Measurements from ENCODE around the gene NEMP1. TPM values are rescaled to one million over a fixed set of nuclear protein-coding genes. Genes with fewer than 3 reads are reported as not detected.
"Not testable (repeated sequence)": the region's sequence is repeated elsewhere in the genome, so short reads cannot be mapped to it uniquely, and the experiment has no call there.

Gene NEMP1
- total RNA-seq, 1 donor from 2014 or later, result 79.8 TPM

GRCh38 chr12:57018906-57019305, 59.7 kb downstream of the NEMP1 start:
- no peaks in the 10 kb centered on the region for H3K9me3 Mint-ChIP-seq
- H3K36me3 Mint-ChIP-seq (ENCODE audit: low read depth), result no peaks in the 10 kb centered on the region
- H3K4me1 Mint-ChIP-seq (ENCODE audit: low read depth), result peaks cover 3% of the 10 kb centered on the region
- DNase-seq (ENCODE audit: low spot score), result no peak
- no peak overlapping the region for H3K27ac Mint-ChIP-seq
- peaks cover 9% of the 10 kb centered on the region for H3K27me3 Mint-ChIP-seq (ENCODE audit: low read depth)
- H3K4me3 Mint-ChIP-seq (ENCODE audit: low read depth), result no peak overlapping the region
- intact Hi-C loops (cut with micrococcal nuclease), result no loop called here

- H3K4me1 Mint-ChIP-seq (ENCODE audit: low read depth); H3K27ac Mint-ChIP-seq; intact Hi-C loops (cut with micrococcal nuclease); H3K4me3 Mint-ChIP-seq (ENCODE audit: low read depth); DNase-seq (ENCODE audit: low spot score); H3K9me3 Mint-ChIP-seq; H3K36me3 Mint-ChIP-seq (ENCODE audit: low read depth): not testable (repeated sequence)
- peaks cover 10% of the 10 kb centered on the region for H3K27me3 Mint-ChIP-seq (ENCODE audit: low read depth)
Measured at GRCh38 chr12:57018353-57018752, 60.2 kb downstream of the NEMP1 start.

- DNase-seq (ENCODE audit: low spot score), result no peak
- H3K36me3 Mint-ChIP-seq (ENCODE audit: low read depth), result no peaks in the 10 kb centered on the region
- H3K4me3 Mint-ChIP-seq (ENCODE audit: low read depth), result no peak within 1 kb of the TSS
- H3K9me3 Mint-ChIP-seq, result no peaks in the 10 kb centered on the region
- peaks cover 10% of the 10 kb centered on the region for H3K27me3 Mint-ChIP-seq (ENCODE audit: low read depth)
- intact Hi-C loops (cut with micrococcal nuclease), result no loop called here
- no peak within 1 kb of the TSS for H3K27ac Mint-ChIP-seq
- H3K4me1 Mint-ChIP-seq (ENCODE audit: low read depth), result peaks cover 13% of the 10 kb centered on the region
Measured at GRCh38 chr12:57016348-57016747, 62.2 kb downstream of the NEMP1 start, which contains the start of gene TAC3. Gene TAC3, minus strand, starts transcription at chr12:57016529. Its CDS starts 732 bp downstream, at chr12:57015797.

- no peak overlapping the region for H3K4me3 Mint-ChIP-seq (ENCODE audit: low read depth)
- H3K4me1 Mint-ChIP-seq (ENCODE audit: low read depth), result peaks cover 25% of the 10 kb centered on the region
- H3K36me3 Mint-ChIP-seq (ENCODE audit: low read depth), result no peaks in the 10 kb centered on the region
- H3K9me3 Mint-ChIP-seq, result no peaks in the 10 kb centered on the region
- no peak for DNase-seq (ENCODE audit: low spot score)
- no peak overlapping the region for H3K27ac Mint-ChIP-seq
- intact Hi-C loops (cut with micrococcal nuclease), result loop anchor here (5.0 kb wide), 1 partner anchor 34 kb away; no protein-coding TSS in a partner anchor
- H3K27me3 Mint-ChIP-seq (ENCODE audit: low read depth), result peaks cover 10% of the 10 kb centered on the region
Measured at GRCh38 chr12:57012600-57013465, 65.8 kb downstream of the NEMP1 start.

GRCh38 chr12:57011438-57012424, 66.9 kb downstream of the NEMP1 start:
- Mint-ChIP-seq H3K9me3 (no peaks in the 10 kb centered on the region), H3K27ac (peak overlapping the region; percentile 20), H3K36me3 (ENCODE audit: low read depth) (no peaks in the 10 kb centered on the region), H3K4me3 (ENCODE audit: low read depth) (peak overlapping the region; percentile 10), H3K27me3 (ENCODE audit: low read depth) (peaks cover 10% of the 10 kb centered on the region), H3K4me1 (ENCODE audit: low read depth) (peaks cover 34% of the 10 kb centered on the region)
- intact Hi-C loops (cut with micrococcal nuclease), result loop anchor here (2.0 to 5.0 kb wide), 2 partner anchors 15 to 36 kb away; no protein-coding TSS in a partner anchor
- DNase-seq (ENCODE audit: low spot score), result no peak

- no peak for DNase-seq (ENCODE audit: low spot score)
- Mint-ChIP-seq H3K27ac (no peak overlapping the region), H3K27me3 (ENCODE audit: low read depth) (peaks cover 8% of the 10 kb centered on the region), H3K36me3 (ENCODE audit: low read depth) (no peaks in the 10 kb centered on the region), H3K9me3 (no peaks in the 10 kb centered on the region), H3K4me3 (ENCODE audit: low read depth) (no peak overlapping the region), H3K4me1 (ENCODE audit: low read depth) (peaks cover 36% of the 10 kb centered on the region)
- intact Hi-C loops (cut with micrococcal nuclease), result loop anchor here (2.0 to 5.0 kb wide), 2 partner anchors 16 to 37 kb away; no protein-coding TSS in a partner anchor
Measured at GRCh38 chr12:57010627-57011247, 67.9 kb downstream of the NEMP1 start.

GRCh38 chr12:57009949-57010626, 68.5 kb downstream of the NEMP1 start:
- intact Hi-C loops (cut with micrococcal nuclease), result loop anchor here (2.0 to 5.0 kb wide), 4 partner anchors 17 to 172 kb away; partner anchors contain the start of gene LRP1
- no peak for DNase-seq (ENCODE audit: low spot score)
- no peaks in the 10 kb centered on the region for H3K9me3 Mint-ChIP-seq
- H3K36me3 Mint-ChIP-seq (ENCODE audit: low read depth), result peaks cover 3% of the 10 kb centered on the region
- H3K27me3 Mint-ChIP-seq (ENCODE audit: low read depth), result peaks cover 8% of the 10 kb centered on the region
- no peak overlapping the region for H3K4me3 Mint-ChIP-seq (ENCODE audit: low read depth)
- peaks cover 43% of the 10 kb centered on the region for H3K4me1 Mint-ChIP-seq (ENCODE audit: low read depth)
- H3K27ac Mint-ChIP-seq, result no peak overlapping the region

GRCh38 chr12:57008178-57008577, 70.4 kb downstream of the NEMP1 start:
- H3K4me3 Mint-ChIP-seq (ENCODE audit: low read depth), result no peak overlapping the region
- no peaks in the 10 kb centered on the region for H3K27me3 Mint-ChIP-seq (ENCODE audit: low read depth)

GRCh38 chr12:57006809-57007475, 71.6 kb downstream of the NEMP1 start:
- DNase-seq (ENCODE audit: low spot score), result no peak
- intact Hi-C loops (cut with micrococcal nuclease), result loop anchor here (5.0 kb wide), 2 partner anchors 120 to 175 kb away; partner anchors contain the start of gene LRP1
- peak overlapping the region; percentile 89 for H3K27ac Mint-ChIP-seq
- peaks cover 28% of the 10 kb centered on the region for H3K36me3 Mint-ChIP-seq (ENCODE audit: low read depth)
- H3K27me3 Mint-ChIP-seq (ENCODE audit: low read depth), result no peaks in the 10 kb centered on the region
- peak overlapping the region; percentile 86 for H3K4me3 Mint-ChIP-seq (ENCODE audit: low read depth)
- H3K4me1 Mint-ChIP-seq (ENCODE audit: low read depth), result peaks cover 41% of the 10 kb centered on the region
- no peaks in the 10 kb centered on the region for H3K9me3 Mint-ChIP-seq

More at GRCh38 chr12:57008178-57008577, 70.4 kb downstream of the NEMP1 start:
- peaks cover 46% of the 10 kb centered on the region for H3K4me1 Mint-ChIP-seq (ENCODE audit: low read depth)
- H3K36me3 Mint-ChIP-seq (ENCODE audit: low read depth), result peaks cover 18% of the 10 kb centered on the region
- H3K9me3 Mint-ChIP-seq, result no peaks in the 10 kb centered on the region
- peak overlapping the region; percentile 89 for H3K27ac Mint-ChIP-seq
- intact Hi-C loops (cut with micrococcal nuclease), result loop anchor here (1.0 to 5.0 kb wide), 4 partner anchors 56 to 174 kb away; partner anchors contain the start of gene LRP1
- no peak for DNase-seq (ENCODE audit: low spot score)

- peak; percentile 60 for DNase-seq (ENCODE audit: low spot score)
- no peaks in the 10 kb centered on the region for H3K27me3 Mint-ChIP-seq (ENCODE audit: low read depth)
- H3K9me3 Mint-ChIP-seq, result no peaks in the 10 kb centered on the region
- peak within 1 kb of the TSS; percentile 89 for H3K27ac Mint-ChIP-seq
- H3K4me3 Mint-ChIP-seq (ENCODE audit: low read depth), result peak within 1 kb of the TSS; percentile 95
- H3K36me3 Mint-ChIP-seq (ENCODE audit: low read depth), result peaks cover 36% of the 10 kb centered on the region
- H3K4me1 Mint-ChIP-seq (ENCODE audit: low read depth), result peaks cover 39% of the 10 kb centered on the region
- intact Hi-C loops (cut with micrococcal nuclease), result loop anchor here (5.0 kb wide), 2 partner anchors 121 to 176 kb away; partner anchors contain the start of gene LRP1
Measured at GRCh38 chr12:57005980-57006808, 72.4 kb downstream of the NEMP1 start, which contains the start of gene ZBTB39. Gene ZBTB39, minus strand, starts transcription at chr12:57006546. Its CDS starts 1,629 bp downstream, at chr12:57004917.
